Activated naive CD8-positive, alpha-beta T cell treated with anti-CD3 and anti-CD28 coated beads, Interleukin-2, amount 10 ng/mL, durations not matched to agents 7 days and 5 days (primary cell): ENCODE results near the gene SH3GL2. TPM values are rescaled to one million over a fixed set of nuclear protein-coding genes. Genes with fewer than 3 reads are reported as not detected.

Source experiments
- ATAC-seq: fragments of 150-1000 bp; cut with Tn5 transposase; one replicate; pipeline ENCODE4 v1.10.0; 2021; ENCODE audit warnings: low read depth, moderate library complexity
- POLR2A ChIA-PET: fragments of 350-600 bp; sonication (Branson Sonifier 250); formaldehyde crosslinking; loops from one replicate; lab custom pipeline; 2021; ENCODE audit warnings: antibody characterized with exemption; lab: Charles Lee
- DNase-seq: peaks from one replicate; pipeline ENCODE4 v3.0.0; 2021
- H3K27ac Mint-ChIP-seq: one replicate; pipeline ENCODE4 v1.8.0; 2022; ENCODE audit warnings: mild to moderate bottlenecking, mixed read lengths
- H3K27me3 Mint-ChIP-seq: one replicate; pipeline ENCODE4 v1.8.0; 2022; ENCODE audit warnings: mild to moderate bottlenecking, moderate library complexity, mixed read lengths
- H3K36me3 Mint-ChIP-seq: one replicate; pipeline ENCODE4 v1.8.0; 2021; ENCODE audit warnings: mild to moderate bottlenecking, mixed read lengths
- H3K4me1 Mint-ChIP-seq: one replicate; pipeline ENCODE4 v1.8.0; 2021; ENCODE audit warnings: mixed read lengths
- H3K4me3 Mint-ChIP-seq: one replicate; pipeline ENCODE4 v1.8.0; 2022; ENCODE audit warnings: mild to moderate bottlenecking, moderate library complexity, mixed read lengths
- H3K9me3 Mint-ChIP-seq: one replicate; pipeline ENCODE4 v1.8.0; 2021; ENCODE audit warnings: mixed read lengths
- total RNA-seq, 2 experiments: library from RNA; stranded (reverse); gene quantifications; one replicate each; pipeline ENCODE4 v1.2.3, GENCODE V29; 2021

Gene SH3GL2
- total RNA-seq, 2 experiments from 2014 or later = not detected

DNA sequence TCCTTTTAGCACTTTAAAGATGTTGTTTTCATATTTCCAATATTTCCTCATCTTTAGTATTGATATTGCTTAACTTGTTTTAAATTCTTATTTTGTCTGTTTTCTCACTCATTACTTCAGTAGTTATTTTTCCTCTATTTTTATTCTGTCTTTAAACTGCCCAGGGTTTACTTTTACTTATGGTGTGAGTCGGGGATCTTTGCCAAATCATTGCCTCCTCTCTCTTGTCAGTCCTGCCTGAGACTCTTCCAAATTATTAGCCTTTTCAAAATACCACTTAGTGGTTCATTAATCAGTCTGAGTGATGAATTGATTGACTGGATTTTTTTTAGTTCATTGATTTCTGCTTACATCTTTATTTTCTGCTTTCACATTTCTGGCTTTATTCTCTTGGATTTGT lies 72.9 kb downstream of the SH3GL2 start:
- DNase-seq (no peak), ATAC-seq (no peak)
- H3K9me3 Mint-ChIP-seq = peaks cover 2% of the 10 kb centered on the region
- no peaks in the 10 kb centered on the region for H3K36me3 Mint-ChIP-seq
- no peak overlapping the region for H3K4me3 Mint-ChIP-seq
- H3K4me1 Mint-ChIP-seq = no peaks in the 10 kb centered on the region
- no peaks in the 10 kb centered on the region for H3K27me3 Mint-ChIP-seq
- POLR2A ChIA-PET = no interaction called here
- H3K27ac Mint-ChIP-seq = no peak overlapping the region

DNA sequence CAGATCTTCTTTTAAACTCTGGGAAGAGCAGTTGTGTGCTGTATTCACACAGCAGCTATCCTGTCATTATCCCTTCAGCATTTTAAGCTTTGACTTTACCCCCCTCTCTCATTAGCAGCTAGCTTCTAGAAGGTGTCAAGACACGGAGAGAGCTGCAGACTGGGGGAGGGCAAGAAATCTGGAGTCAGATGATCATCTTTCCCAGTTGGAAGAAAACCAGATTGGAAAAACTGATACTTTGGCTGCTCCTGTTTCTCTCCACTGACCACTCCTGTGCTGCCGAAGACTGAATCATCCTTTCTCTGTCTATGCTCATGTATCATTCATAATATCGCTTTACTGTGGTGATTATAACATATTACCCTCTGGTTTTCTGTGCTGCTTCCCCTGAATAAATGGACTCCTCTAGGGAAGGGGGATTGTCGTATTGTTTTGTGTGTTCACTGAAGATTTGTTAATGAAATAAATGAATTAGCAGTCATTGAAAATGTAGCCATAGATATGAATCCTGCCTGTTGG lies 75.1 kb downstream of the SH3GL2 start:
- Mint-ChIP-seq H3K4me3 (no peak overlapping the region), H3K27ac (no peak overlapping the region), H3K4me1 (no peaks in the 10 kb centered on the region), H3K9me3 (no peaks in the 10 kb centered on the region), H3K36me3 (no peaks in the 10 kb centered on the region), H3K27me3 (no peaks in the 10 kb centered on the region)
- ATAC-seq (no peak), DNase-seq (no peak)
- POLR2A ChIA-PET = no interaction called here

DNA sequence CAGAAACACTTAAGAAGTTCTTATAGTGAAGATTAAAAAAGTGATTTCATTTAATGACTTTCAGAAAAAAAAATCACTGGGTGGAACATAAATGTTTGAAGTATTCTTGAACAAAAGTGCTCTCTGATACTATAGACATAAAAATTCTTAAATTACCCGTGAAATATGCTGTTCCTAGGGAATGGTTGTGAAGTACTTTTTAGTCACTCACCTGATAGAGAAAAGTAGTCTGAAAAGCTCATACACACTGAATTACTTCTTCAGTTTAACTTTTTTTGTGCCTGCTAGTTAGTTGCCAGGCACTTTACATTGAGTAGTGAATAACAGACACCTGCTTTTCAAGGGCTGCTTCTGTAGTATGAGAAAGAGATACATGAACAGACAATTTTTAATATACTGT lies 78.0 kb downstream of the SH3GL2 start:
- ATAC-seq (no peak), DNase-seq (no peak)
- Mint-ChIP-seq H3K36me3 (no peaks in the 10 kb centered on the region), H3K4me1 (no peaks in the 10 kb centered on the region), H3K9me3 (no peaks in the 10 kb centered on the region), H3K27me3 (no peaks in the 10 kb centered on the region), H3K27ac (no peak overlapping the region), H3K4me3 (no peak overlapping the region)
- POLR2A ChIA-PET = no interaction called here

DNA sequence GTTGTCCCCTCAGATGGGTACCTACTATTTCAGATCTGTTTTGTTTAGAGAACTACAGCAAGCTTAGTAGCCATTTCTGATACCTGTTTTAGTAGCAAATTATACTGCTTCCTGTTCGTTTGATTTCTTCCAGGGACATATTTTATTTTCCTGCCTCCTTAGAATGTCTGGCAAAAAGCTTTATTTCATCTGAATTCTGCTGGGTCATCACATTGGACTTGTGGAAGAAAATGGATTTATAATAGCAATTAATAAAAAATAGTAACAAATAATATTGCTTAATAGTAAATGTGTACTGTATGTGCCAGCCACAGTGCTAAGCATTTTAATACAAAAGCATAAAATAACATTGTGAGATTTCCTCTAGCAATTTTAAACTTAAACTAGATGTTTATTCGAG lies 79.4 kb downstream of the SH3GL2 start:
- no peak overlapping the region for H3K27ac Mint-ChIP-seq
- no peaks in the 10 kb centered on the region for H3K4me1 Mint-ChIP-seq
- H3K27me3 Mint-ChIP-seq = no peaks in the 10 kb centered on the region
- no peaks in the 10 kb centered on the region for H3K36me3 Mint-ChIP-seq
- POLR2A ChIA-PET = no interaction called here
- no peak for DNase-seq
- ATAC-seq = no peak
- H3K4me3 Mint-ChIP-seq = no peak overlapping the region
- H3K9me3 Mint-ChIP-seq = no peaks in the 10 kb centered on the region

DNA sequence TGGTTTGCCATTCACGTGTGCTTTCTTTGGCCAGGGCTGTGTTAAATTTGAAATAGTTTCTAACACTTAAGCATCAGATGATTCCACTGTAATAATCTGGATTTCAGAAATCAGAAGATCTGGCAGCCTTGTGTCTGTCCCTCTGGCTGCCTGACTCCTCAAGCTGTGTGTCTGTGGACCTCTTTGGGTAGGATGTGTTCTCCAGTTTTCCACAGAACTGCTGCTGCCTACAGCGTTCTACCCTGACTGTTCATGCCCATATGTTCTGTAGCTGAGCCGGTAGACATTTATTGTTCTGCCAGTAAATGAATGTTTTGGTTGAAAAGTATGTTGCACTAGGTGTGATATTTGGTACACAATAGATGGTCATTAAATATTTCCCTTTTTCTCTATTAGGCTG lies 81.3 kb downstream of the SH3GL2 start:
- DNase-seq (no peak), ATAC-seq (no peak)
- Mint-ChIP-seq H3K27ac (no peak overlapping the region), H3K4me1 (no peaks in the 10 kb centered on the region), H3K9me3 (no peaks in the 10 kb centered on the region), H3K27me3 (no peaks in the 10 kb centered on the region), H3K36me3 (no peaks in the 10 kb centered on the region), H3K4me3 (no peak overlapping the region)
- POLR2A ChIA-PET = no interaction called here

DNA sequence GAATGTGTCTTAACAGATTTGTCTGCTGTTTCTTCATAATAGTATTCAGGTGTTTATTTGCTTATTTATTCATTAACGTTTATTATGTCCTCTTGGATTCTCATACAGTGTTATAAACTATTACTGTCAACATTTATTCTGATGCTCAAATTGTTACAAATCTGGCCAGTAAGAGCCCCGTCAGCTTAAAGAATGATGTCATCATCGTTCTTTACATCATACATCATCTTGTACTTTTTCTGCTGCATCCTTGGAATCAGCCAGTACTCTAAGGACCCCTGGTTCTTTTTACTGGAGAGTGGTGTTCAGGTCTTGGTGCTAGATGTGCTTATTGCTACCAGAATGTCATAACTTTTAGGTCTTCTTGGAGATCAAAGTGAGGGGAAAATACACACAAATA lies 86.6 kb downstream of the SH3GL2 start:
- DNase-seq (no peak), ATAC-seq (no peak)
- no peaks in the 10 kb centered on the region for H3K9me3 Mint-ChIP-seq
- POLR2A ChIA-PET = no interaction called here
- H3K36me3 Mint-ChIP-seq = no peaks in the 10 kb centered on the region
- H3K27me3 Mint-ChIP-seq = no peaks in the 10 kb centered on the region
- H3K4me1 Mint-ChIP-seq = no peaks in the 10 kb centered on the region
- H3K4me3 Mint-ChIP-seq = no peak overlapping the region
- no peak overlapping the region for H3K27ac Mint-ChIP-seq

DNA sequence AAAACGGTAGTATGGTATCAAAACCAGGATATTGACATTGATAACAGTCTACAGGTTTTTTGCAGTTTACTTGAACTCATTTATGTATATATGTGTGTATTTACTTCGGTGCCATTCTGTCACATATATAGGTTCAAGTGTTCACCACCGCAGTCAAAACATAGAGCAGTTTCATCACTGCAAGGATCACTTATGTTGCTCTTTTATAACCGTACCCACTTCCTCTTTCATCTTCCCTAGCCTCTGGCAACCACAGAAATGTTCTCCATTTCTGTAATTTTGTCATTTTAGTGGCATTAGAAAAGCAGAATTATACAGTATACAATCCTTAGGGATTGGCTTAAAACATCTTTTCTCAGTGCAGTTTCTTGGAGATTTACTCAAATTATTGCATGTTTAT lies 90.3 kb downstream of the SH3GL2 start:
- Mint-ChIP-seq H3K27me3 (no peaks in the 10 kb centered on the region), H3K4me3 (no peak overlapping the region), H3K4me1 (no peaks in the 10 kb centered on the region), H3K27ac (no peak overlapping the region), H3K36me3 (no peaks in the 10 kb centered on the region), H3K9me3 (peaks cover 2% of the 10 kb centered on the region)
- POLR2A ChIA-PET = no interaction called here
- ATAC-seq = no peak
- no peak for DNase-seq

DNA sequence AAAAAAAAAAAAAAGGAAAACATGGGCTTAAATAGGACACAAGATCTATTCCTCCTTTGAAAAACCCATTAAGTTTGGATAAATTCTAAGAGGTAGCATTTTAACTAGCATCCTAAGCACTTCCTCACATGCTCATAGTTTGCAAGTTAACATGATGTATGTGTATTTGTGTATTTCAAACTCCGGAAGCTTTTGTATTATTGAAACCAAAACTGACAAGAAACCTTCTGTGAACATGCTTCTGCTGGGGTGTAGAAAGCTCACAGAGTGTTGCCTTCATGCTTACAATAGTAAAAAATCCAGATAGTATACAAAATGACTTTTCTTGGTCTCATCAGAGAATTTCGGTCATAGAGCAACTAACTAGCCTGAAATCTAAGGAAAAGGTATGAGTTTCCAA lies 103.8 kb downstream of the SH3GL2 start:
- ATAC-seq (no peak), DNase-seq (no peak)
- H3K36me3 Mint-ChIP-seq = no peaks in the 10 kb centered on the region
- H3K4me3 Mint-ChIP-seq = no peak overlapping the region
- no peaks in the 10 kb centered on the region for H3K4me1 Mint-ChIP-seq
- H3K27ac Mint-ChIP-seq = no peak overlapping the region
- POLR2A ChIA-PET = no interaction called here
- H3K27me3 Mint-ChIP-seq = no peaks in the 10 kb centered on the region
- H3K9me3 Mint-ChIP-seq = peaks cover 3% of the 10 kb centered on the region

DNA sequence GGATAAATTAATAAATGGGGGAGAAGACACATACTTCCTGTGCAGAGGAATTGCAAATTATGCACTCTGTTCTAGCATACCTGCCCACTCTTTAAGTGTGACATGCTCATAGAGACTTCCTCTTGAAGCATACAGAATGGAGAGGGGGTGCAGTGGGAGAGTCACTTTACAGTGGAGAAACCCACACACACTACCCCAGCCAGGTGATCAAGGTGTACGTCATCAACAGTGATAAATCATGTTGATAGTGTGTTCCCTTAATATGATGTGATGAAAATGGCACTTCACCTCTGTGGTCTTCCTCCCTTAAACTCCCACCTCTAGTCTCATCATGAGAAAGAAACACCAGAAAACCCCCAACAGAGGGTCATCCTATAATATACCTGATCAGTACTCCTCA lies 110.0 kb downstream of the SH3GL2 start:
- POLR2A ChIA-PET = no interaction called here
- Mint-ChIP-seq H3K27me3 (no peaks in the 10 kb centered on the region), H3K36me3 (no peaks in the 10 kb centered on the region), H3K27ac (no peak overlapping the region), H3K4me3 (no peak overlapping the region), H3K4me1 (no peaks in the 10 kb centered on the region), H3K9me3 (peaks cover under 1% of the 10 kb centered on the region)
- ATAC-seq = no peak
- DNase-seq = no peak

DNA sequence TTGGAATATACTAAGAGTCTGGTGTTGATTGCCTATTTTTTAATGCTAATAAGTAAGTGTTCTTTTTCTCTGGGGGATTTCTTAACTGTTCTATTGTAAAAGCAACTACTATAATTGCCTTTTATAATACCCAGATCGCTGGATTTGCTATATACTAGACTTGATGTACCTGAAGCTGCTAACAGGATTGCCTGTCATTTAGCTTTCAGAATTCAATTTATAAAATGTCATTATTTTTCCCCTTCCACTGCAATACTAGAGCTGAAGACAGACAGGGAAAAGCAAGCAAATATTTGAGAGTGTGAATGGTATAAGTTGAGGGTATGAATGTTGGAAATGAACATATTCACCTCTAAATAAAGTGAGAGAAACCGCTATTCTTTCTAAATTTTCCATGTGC lies 115.5 kb downstream of the SH3GL2 start:
- H3K36me3 Mint-ChIP-seq = no peaks in the 10 kb centered on the region
- no peak for ATAC-seq

DNA sequence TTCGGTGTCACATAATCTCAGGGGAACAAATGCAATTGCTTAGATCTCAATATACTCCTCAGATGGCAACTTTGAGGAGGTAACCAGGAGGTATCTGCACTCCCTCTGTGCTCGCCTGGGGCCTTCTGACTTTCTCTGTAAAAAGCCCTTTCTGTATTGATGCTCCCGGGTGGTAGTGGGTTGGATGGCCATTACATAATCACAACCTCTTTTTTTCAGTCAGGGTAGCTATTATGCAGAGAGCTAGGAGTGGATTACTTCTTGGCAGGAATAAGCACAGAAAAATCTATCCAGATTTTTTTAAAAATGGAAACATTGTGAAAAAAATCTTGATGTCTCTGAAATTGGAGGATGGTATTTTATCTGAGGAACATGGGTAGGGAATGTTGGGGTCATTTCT lies 116.6 kb downstream of the SH3GL2 start:
- Mint-ChIP-seq H3K4me1 (no peaks in the 10 kb centered on the region), H3K9me3 (no peaks in the 10 kb centered on the region), H3K27me3 (no peaks in the 10 kb centered on the region), H3K4me3 (no peak overlapping the region), H3K36me3 (no peaks in the 10 kb centered on the region), H3K27ac (no peak overlapping the region)
- POLR2A ChIA-PET = no interaction called here
- no peak for ATAC-seq
- no peak for DNase-seq

More for the DNA sequence above, 115.5 kb downstream of the SH3GL2 start:
- Mint-ChIP-seq H3K9me3 (no peaks in the 10 kb centered on the region), H3K4me1 (no peaks in the 10 kb centered on the region), H3K4me3 (no peak overlapping the region), H3K27ac (no peak overlapping the region), H3K27me3 (no peaks in the 10 kb centered on the region)
- POLR2A ChIA-PET = no interaction called here
- no peak for DNase-seq

DNA sequence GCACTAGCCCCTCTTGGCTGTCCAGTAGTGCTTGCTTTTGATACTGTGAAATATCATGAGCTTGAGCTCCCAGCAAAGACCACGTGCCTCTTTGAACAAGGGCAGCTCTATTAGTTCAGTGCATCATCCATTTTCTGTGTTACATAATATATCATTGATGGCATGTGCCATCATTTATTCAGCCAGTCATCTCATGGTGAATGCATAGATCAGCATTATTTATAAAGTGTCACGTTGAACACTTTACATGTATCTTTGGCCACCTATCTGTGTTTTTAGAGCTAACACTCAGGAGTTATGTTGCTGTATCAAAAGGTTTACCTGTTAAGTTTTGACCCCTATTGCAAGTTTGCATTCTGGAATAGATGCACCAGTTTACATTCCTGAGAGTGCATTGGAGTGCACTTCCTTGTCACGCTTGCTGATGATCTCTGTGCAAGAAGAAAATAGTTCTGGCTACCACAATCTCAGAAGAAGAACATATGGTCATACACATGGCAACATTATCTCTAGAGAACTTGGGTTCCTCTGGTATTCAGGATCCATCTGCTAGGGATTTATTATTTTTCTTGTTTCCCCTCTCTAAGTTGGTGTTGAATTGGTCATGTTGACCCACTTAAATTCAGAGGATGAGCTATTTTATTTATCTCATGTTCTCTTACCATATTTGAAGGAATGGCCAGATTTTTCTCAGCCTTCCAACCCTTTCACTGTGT lies 120.9 kb downstream of the SH3GL2 start:
- Mint-ChIP-seq H3K4me3 (no peak overlapping the region), H3K27me3 (no peaks in the 10 kb centered on the region), H3K4me1 (no peaks in the 10 kb centered on the region), H3K36me3 (no peaks in the 10 kb centered on the region), H3K9me3 (no peaks in the 10 kb centered on the region), H3K27ac (no peak overlapping the region)
- ATAC-seq (no peak), DNase-seq (no peak)
- POLR2A ChIA-PET = no interaction called here

DNA sequence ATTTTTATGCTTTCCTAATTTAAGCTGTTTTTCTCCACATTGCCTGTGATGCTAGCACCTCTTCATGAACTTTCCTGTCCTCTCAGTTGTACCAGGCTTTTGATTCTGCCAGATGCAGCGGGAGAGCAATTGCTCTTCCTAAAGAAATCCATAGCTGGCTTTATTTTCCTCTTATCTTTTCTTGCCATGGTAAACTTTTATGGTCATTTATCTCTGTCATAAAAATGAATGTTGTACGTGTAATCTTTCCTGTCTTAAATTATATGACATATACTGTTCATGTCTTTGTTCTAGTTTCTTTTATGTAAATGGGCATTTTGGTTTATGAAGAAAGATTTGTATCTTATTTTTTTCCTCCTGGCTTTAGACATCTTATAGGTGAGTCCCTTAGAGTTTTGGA lies 127.5 kb downstream of the SH3GL2 start:
- POLR2A ChIA-PET = no interaction called here

DNA sequence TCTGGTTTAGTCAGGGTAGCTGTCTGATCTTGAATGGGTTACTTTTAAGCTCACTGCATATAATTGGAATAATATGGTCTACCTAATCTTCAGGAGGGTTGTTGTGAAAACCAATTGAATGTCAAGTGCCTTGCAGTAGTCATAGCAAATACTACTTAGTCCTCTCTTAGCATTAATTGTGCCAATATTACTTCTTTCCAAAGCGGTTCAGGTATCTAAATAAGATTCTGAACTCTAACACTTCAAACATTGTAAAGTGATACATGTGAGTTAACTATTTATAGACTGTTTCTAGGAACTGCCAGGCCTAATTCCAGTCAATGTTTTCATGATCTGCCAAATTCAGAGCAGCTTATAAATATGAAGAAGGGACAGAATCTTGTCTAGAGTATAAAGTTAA lies 140.2 kb downstream of the SH3GL2 start:
- no peaks in the 10 kb centered on the region for H3K36me3 Mint-ChIP-seq
- POLR2A ChIA-PET = no interaction called here
- peaks cover 3% of the 10 kb centered on the region for H3K9me3 Mint-ChIP-seq
- H3K4me3 Mint-ChIP-seq = no peak overlapping the region
- no peak for ATAC-seq
- H3K4me1 Mint-ChIP-seq = peaks cover 5% of the 10 kb centered on the region
- no peak overlapping the region for H3K27ac Mint-ChIP-seq
- H3K27me3 Mint-ChIP-seq = no peaks in the 10 kb centered on the region
- DNase-seq = no peak

More for the DNA sequence above, 127.5 kb downstream of the SH3GL2 start:
- Mint-ChIP-seq H3K36me3 (no peaks in the 10 kb centered on the region), H3K4me1 (no peaks in the 10 kb centered on the region), H3K27ac (no peak overlapping the region), H3K27me3 (no peaks in the 10 kb centered on the region), H3K4me3 (no peak overlapping the region), H3K9me3 (peaks cover 2% of the 10 kb centered on the region)
- no peak for ATAC-seq
- no peak for DNase-seq
